GM19372 (cell line): ENCODE results near the gene WASHC4.
"Not testable (repeated sequence)": the region's sequence is repeated elsewhere in the genome, so short reads cannot be mapped to it uniquely, and the experiment has no call there.

ENCODE experiments used
- ATAC-seq: cut with Tn5 transposase; IDR thresholded peaks from one replicate; pipeline ENCODE4 v1.9.1; 2021; ENCODE audit warnings: mild to moderate bottlenecking, low read depth, moderate library complexity; ENCODE audit not compliant: unreplicated experiment

WASHC4 gene

GRCh38 chr12:105091476-105092206 lies 15.9 kb upstream of the WASHC4 start:
- no peak for ATAC-seq

GRCh38 chr12:105092336-105092735 lies 15.2 kb upstream of the WASHC4 start:
- ATAC-seq: no peak

- not testable (repeated sequence) for ATAC-seq
Measured at GRCh38 chr12:105095338-105095737, 12.2 kb upstream of the WASHC4 start.

GRCh38 chr12:105099356-105099755 lies 8.2 kb upstream of the WASHC4 start:
- ATAC-seq: no peak

GRCh38 chr12:105100207-105100985 lies 7.1 kb upstream of the WASHC4 start:
- no peak for ATAC-seq

- no peak for ATAC-seq
Measured at GRCh38 chr12:105100998-105101397, 6.5 kb upstream of the WASHC4 start.

GRCh38 chr12:105102673-105103072 lies 4.9 kb upstream of the WASHC4 start:
- no peak for ATAC-seq

GRCh38 chr12:105104762-105105161 lies 2.8 kb upstream of the WASHC4 start:
- no peak for ATAC-seq

- no peak for ATAC-seq
Measured at GRCh38 chr12:105106621-105107020, 910 bp upstream of the WASHC4 start.

- peak; percentile 1 for ATAC-seq
Measured at GRCh38 chr12:105107171-105107493, 399 bp upstream of the WASHC4 start.

- no peak for ATAC-seq
Measured at GRCh38 chr12:105109465-105110212, 2.1 kb downstream of the WASHC4 start.

GRCh38 chr12:105110851-105111250 lies 3.3 kb downstream of the WASHC4 start:
- no peak for ATAC-seq

- ATAC-seq: no peak
Measured at GRCh38 chr12:105113094-105113493, 5.6 kb downstream of the WASHC4 start.

- no peak for ATAC-seq
Measured at GRCh38 chr12:105116969-105117368, 9.4 kb downstream of the WASHC4 start.

- ATAC-seq: no peak
Measured at GRCh38 chr12:105120551-105120950, 13.0 kb downstream of the WASHC4 start.

GRCh38 chr12:105138248-105138647 lies 30.7 kb downstream of the WASHC4 start:
- ATAC-seq: no peak

GRCh38 chr12:105141320-105141922 lies 33.9 kb downstream of the WASHC4 start:
- ATAC-seq: no peak

GRCh38 chr12:105142259-105142658 lies 34.7 kb downstream of the WASHC4 start:
- ATAC-seq: no peak

GRCh38 chr12:105156260-105156659 lies 48.7 kb downstream of the WASHC4 start:
- ATAC-seq: no peak

GRCh38 chr12:105157606-105158005 lies 50.1 kb downstream of the WASHC4 start:
- no peak for ATAC-seq

GRCh38 chr12:105158876-105159275 lies 51.3 kb downstream of the WASHC4 start:
- ATAC-seq: no peak
